CD1c-positive myeloid dendritic cell (primary cell): Measurements from ENCODE around the gene CACUL1.

Experiments used
- DNase-seq: peaks from one replicate; pipeline ENCODE4 v3.0.0-alpha.2; 2016; ENCODE audit errors: extremely low spot score

The CACUL1 gene

GRCh38 chr10:118638680-118639079 lies 116.1 kb downstream of the CACUL1 start:
- DNase-seq: no peak

DNA sequence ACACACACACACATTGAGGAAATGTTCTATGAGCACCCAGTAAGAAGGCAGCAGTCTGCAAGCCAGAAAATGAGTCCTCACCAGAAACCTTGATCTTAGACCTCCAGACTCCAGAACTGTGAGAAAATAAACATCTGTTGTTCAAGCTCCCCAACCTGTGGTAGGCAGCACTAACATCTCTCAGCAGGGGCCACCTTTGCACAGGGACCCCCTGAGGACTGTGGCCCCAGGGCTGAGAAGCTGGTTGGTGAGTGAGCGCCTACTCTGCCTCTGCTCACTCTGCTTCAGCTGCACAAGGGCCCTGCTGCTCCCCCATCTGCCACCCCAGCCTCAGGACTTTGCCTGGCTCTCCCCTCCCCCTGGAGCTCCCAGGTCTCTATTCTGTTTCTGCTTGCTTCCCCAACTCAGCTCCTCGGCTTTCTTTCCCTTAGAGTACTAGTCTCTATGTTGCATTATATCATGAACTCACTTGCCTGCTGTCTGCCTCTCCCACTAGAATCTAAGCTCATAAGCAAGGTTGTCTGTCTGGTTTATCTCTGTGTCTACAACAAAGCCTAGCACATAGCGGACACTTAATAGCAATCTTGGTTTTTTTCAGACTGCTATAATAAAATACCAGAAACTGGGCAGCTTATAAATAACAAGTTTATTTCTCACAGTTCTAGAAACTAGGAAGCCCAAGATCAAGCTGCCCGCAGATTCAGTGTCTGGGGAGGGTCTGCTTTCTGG lies 118.9 kb downstream of the CACUL1 start:
- no peak for DNase-seq

GRCh38 chr10:118633786-118634185 lies 121.0 kb downstream of the CACUL1 start:
- DNase-seq: no peak

DNA sequence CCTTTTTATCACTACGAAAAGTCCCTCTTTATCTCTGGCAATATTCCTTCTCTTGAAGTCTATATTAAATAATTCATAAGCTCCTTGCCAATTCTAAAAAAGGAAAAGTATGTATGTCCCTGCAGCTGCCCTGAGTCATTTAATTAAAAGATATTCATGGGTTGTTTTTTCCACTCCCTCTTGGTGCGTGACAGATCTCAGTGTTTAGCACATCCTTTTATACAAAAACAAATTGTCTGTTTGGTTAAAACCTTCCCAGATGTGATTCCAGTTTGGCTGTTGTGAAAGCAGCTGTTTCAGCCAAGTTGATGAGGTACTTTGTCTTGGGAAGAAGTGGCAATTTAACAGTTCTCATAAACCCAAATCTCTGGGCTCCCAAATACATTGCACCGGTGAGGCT lies 125.6 kb downstream of the CACUL1 start:
- no peak for DNase-seq

- no peak for DNase-seq
These were observed 126.4 kb downstream of the CACUL1 start for GRCh38 chr10:118628397-118628796.

- no peak for DNase-seq
These were observed 127.8 kb downstream of the CACUL1 start for GRCh38 chr10:118626953-118627352.
